Psoas muscle (tissue), 8 donors: ENCODE results near the gene GREB1. TPM values are rescaled to one million over a fixed set of nuclear protein-coding genes. Genes with fewer than 3 reads are reported as not detected.
A peak's percentile ranks its signal among the peaks of the same experiment; 100 is the strongest.

Experiments used
- ATAC-seq, 4 donors: fragments of 200-7000 bp; cut with Tn5 transposase; one replicate each; pipeline ENCODE4 v1.9.1; 2020; ENCODE audit warnings: moderate library complexity in 3 of 4, mild to moderate bottlenecking in 2 of 4
- DNase-seq, 2 donors: peaks; one replicate each; pipeline ENCODE4 v3.0.0-alpha.2; 2020
- H3K27ac ChIP-seq: fragments of 200-600 bp; one replicate; pipeline ENCODE4 v1.8.0; 2022
- H3K27me3 ChIP-seq, 3 donors: fragments of 200-600 bp in 1 of 3; one replicate each; pipeline versions ENCODE4 v1.6.1 to v1.8.0; 2013 to 2022; ENCODE audit warnings: low read length in 2 of 3, mild to moderate bottlenecking in 2 of 3, moderate library complexity in 1 of 3; ENCODE audit not compliant: insufficient read depth in 3 of 3
- H3K36me3 ChIP-seq, 2 donors: fragments of 200-600 bp in 1 of 2; one replicate each; pipeline versions ENCODE4 v1.6.1 to v1.8.0; 2013 to 2022; ENCODE audit warnings: low read depth in 1 of 2, mild to moderate bottlenecking in 1 of 2, moderate library complexity in 1 of 2; ENCODE audit not compliant: insufficient read depth in 1 of 2
- H3K4me1 ChIP-seq: fragments of 200-600 bp; one replicate; pipeline ENCODE4 v1.8.0; 2022
- H3K4me3 ChIP-seq: fragments of 200-600 bp; one replicate; pipeline ENCODE4 v1.8.0; 2022; ENCODE audit warnings: mild to moderate bottlenecking
- H3K9me3 ChIP-seq: fragments of 200-600 bp; one replicate; pipeline ENCODE4 v1.8.0; 2022
- CTCF ChIP-seq: fragments of 200-600 bp; IDR thresholded peaks from one replicate; pipeline ENCODE4 v1.8.0; 2022; ENCODE audit warnings: antibody characterized with exemption
- WGBS, 3 donors: extraction: QIAGEN DNeasy Blood & Tissue Kit; methylation state at CpG; one replicate each; pipeline versions ENCODE4 v1.1.6 to v1.1.7; 2013; 5-methylcytosine and 5-hydroxymethylcytosine counted together
- intact Hi-C, 2 donors: fragments of 100-400 bp; cut with DNase I; formaldehyde crosslinking; loops; one replicate each; pipeline versions ENCODE4 v1.11.0 to v1.14.2; 2022
- polyA plus RNA-seq, 3 donors: library from polyadenylated mRNA; stranded (reverse); fragments of 200-250 nt; gene quantifications; one replicate each; pipeline ENCODE4 v1.2.3, GENCODE V29; 2013
- total RNA-seq, 4 donors: library from RNA; stranded (reverse); fragmentation: NEBNext Ultra II Directional in 2 of 4; extraction: Animal tissue kit (Norgen Biotek cat#: 25700) in 2 of 4; gene quantifications; one replicate each; pipeline versions ENCODE4 v1.2.1 to v1.2.4, GENCODE V29; 2021 to 2023
- donor health status: healthy with polysubstance abuse.
- donor health status: DM: no; HTN: no; CAD: no; lungs with moderate emphysema.
- donor health status: Bipolar disorder and iron deficiency.
- donor health status: healthy.
- donor health status: DM: yes; HTN: yes; CAD: no.
- donor health status: DM: no; HTN: no; CAD: no.
- donor health status: DM: no; HTN: no; CAD: no.
- donor health status: DM: yes; HTN: yes; CAD: no.

GREB1 gene
- total and polyA plus RNA-seq, 7 donors: 1.3 to 17.5 (median 3.2) TPM

DNA sequence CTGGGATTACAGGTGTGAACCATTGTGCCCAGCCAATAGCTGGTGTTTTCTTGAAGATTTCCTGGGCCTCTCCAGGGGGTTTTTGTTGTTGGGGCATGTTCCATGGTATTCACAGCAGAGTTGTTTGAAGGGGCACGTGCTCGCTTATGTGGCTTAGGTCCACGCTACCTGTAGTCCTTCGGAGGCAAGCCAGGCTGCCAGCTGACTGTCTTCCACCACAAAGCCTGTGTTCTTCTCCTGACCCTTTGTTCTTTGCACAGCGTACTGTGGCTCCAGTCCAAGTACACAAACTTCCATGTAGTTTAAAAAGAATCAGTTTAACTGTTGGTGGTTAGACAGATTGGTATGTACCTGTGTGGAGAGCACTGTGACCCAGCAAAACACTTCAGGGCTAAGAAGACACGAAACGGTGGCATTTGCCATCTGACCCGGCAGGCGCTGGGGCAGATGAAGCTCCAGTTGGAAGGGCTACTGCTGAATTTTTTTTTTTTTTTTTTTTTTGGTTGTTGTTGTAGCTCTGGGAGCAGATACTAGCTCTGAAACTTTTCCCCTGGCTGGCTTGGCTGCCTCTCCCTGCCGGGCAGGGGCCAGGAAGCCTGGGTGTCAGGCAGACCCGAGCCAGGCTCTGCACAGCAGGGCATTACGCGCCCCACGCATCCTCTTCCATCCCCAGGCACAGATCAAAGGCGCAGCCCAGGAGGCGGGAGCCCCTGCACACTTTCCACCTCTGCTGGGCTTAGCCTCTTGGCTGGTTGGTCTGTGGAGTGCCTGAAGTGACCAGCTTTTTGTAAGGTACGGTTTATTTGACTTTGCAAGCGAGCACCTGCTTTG is 5.7 kb downstream of the GREB1 start:
- DNase-seq (no peak), ATAC-seq (peak; percentile 18 to 55 (median 40))
- Histone ChIP-seq H3K27me3 (no peaks in the 10 kb centered on the region), H3K4me3 (peak overlapping the region; percentile 34), H3K36me3 (no peaks in the 10 kb centered on the region), H3K9me3 (no peaks in the 10 kb centered on the region), H3K4me1 (peaks cover 30% of the 10 kb centered on the region), H3K27ac (peak overlapping the region; percentile 53)
- intact Hi-C loops: loop anchor here (5.0 to 10.0 kb wide), 2 partner anchors 42 to 55 kb away; no protein-coding TSS in a partner anchor
- no peak for TF ChIP-seq CTCF
- 24 to 50% (median 35%) methylated on average over 18 of the region's 18 CpGs for WGBS, 3 donors

DNA sequence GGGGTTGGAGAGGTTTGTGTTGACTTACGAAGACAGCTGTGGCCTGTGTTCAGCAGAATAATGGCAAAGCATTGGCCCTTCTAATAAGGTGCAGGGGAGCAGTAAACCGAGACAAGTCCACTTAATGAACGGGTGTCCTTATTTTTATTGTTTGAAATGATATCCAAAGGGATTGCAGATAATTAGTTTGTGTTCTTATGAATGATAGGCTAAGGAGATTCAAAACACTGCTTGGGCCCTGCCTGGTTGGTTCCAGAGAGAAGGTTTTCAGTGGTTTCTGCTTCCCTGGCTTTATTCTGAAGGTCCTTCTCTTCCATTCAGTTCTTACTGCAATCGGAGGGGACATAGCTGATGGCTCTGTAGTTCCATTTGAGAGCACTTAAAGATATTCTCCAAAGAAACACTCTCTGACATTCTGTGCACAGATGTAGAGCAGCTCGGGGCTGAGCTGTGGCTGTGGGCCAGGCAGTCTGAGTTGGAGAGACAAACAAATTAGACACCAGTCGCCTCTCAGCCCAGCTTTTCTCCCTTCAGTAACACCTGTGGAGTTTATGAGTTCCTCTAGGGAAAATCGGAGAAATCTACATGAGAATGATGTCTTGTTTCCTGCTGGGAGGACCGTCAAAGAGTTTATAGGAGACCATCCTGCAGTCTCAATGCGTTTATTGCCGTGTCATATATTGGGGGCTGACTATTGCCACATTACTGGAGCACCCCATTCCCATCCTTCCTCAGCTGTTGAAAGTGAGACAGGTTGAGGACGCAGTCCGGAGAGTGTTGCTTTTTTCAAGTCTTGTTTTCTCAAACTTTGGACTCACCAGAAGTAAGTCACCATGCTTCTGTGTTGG is 6.5 kb downstream of the GREB1 start:
- Histone ChIP-seq H3K4me3 (no peak overlapping the region), H3K4me1 (peaks cover 24% of the 10 kb centered on the region), H3K27me3 (no peaks in the 10 kb centered on the region), H3K9me3 (no peaks in the 10 kb centered on the region), H3K36me3 (no peaks in the 10 kb centered on the region), H3K27ac (peak overlapping the region; percentile 53)
- peak in 3 of 4 donors; percentile 36 to 74 (median 62) for ATAC-seq
- intact Hi-C loops: loop anchor here in 1 of 2 donors (5.0 kb wide), 1 partner anchor 43 kb away; no protein-coding TSS in a partner anchor
- WGBS, 3 donors: 32 to 51% (median 39%) methylated on average over 12 of the region's 12 CpGs
- TF ChIP-seq CTCF: no peak
- DNase-seq: no peak

GRCh38 chr2:11540996-11541692 is 7.3 kb downstream of the GREB1 start:
- no peaks in the 10 kb centered on the region for H3K9me3 ChIP-seq
- H3K27me3 ChIP-seq: no peaks in the 10 kb centered on the region
- no peaks in the 10 kb centered on the region for H3K36me3 ChIP-seq
- H3K4me3 ChIP-seq: no peak overlapping the region
- TF ChIP-seq CTCF: no peak
- no peak for ATAC-seq
- WGBS, 3 donors: 94 to 96% (median 96%) methylated on average over 11 of the region's 11 CpGs
- no peak for DNase-seq
- intact Hi-C loops: loop anchor here in 1 of 2 donors (5.0 kb wide), 1 partner anchor 44 kb away; no protein-coding TSS in a partner anchor
- H3K4me1 ChIP-seq: peaks cover 19% of the 10 kb centered on the region
- H3K27ac ChIP-seq: peak overlapping the region; percentile 53

GRCh38 chr2:11541693-11542274 is 7.9 kb downstream of the GREB1 start:
- Histone ChIP-seq H3K4me1 (peaks cover 19% of the 10 kb centered on the region), H3K27me3 (no peaks in the 10 kb centered on the region), H3K36me3 (no peaks in the 10 kb centered on the region), H3K9me3 (no peaks in the 10 kb centered on the region), H3K27ac (no peak overlapping the region), H3K4me3 (no peak overlapping the region)
- ATAC-seq (no peak), DNase-seq (no peak)
- 75 to 79% (median 76%) methylated on average over 8 of the region's 8 CpGs for WGBS, 3 donors
- TF ChIP-seq CTCF: no peak
- intact Hi-C loops: loop anchor here in 1 of 2 donors (5.0 kb wide), 1 partner anchor 44 kb away; no protein-coding TSS in a partner anchor
